ENCODE measurements around the gene CDH23. TPM values are rescaled to one million over a fixed set of nuclear protein-coding genes. Genes with fewer than 3 reads are reported as not detected.

The CDH23 gene
- total RNA-seq, 2 donors from 2014 or later: 1.4 to 1.6 TPM

DNA sequence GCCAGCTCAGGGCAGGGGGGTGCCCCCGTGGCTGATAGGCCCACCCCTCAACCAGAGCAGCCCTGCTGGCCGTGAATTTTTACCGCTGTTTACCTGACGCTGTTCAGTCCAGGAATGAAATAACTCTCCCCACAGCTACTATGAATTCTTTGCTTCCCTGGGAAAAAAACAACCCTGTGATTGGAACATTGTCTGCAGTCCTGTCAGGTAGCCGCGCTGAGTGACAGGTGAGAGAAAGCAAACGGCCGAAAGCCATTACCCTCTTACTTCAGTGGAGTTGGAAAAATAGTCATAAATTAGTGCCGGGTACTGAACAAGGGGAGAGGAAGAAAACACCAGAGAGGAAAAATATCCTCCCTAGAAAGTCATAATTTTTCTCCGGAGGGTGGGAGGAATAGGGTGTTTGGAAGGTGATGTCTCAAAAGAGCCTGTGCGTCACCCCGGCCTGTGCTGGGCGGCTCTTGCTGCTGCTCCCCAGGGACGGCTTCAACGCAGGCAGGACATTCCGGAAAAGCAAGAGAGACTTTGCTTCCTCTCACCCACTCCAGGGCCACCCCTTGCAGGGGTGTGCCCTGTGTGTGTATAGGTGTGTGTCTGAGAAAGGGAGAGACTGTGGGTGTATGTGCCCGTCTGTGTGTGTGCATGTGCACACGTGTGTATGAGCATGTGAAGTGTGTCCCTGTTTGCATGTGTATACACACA, 69.0 kb downstream of the CDH23 start:
- Histone ChIP-seq H3K4me3 (no peak overlapping the region), H3K9me3 (no peaks in the 10 kb centered on the region), H3K4me1 (no peaks in the 10 kb centered on the region), H3K27ac (no peak overlapping the region), H3K36me3 (no peaks in the 10 kb centered on the region), H3K9ac (ENCODE audit: low read depth in 2 of 2, low read length in 2 of 2) (no peak overlapping the region), H3K27me3 (no peaks in the 10 kb centered on the region)
- DNase-seq: no peak
- TF ChIP-seq, protein P1, sequence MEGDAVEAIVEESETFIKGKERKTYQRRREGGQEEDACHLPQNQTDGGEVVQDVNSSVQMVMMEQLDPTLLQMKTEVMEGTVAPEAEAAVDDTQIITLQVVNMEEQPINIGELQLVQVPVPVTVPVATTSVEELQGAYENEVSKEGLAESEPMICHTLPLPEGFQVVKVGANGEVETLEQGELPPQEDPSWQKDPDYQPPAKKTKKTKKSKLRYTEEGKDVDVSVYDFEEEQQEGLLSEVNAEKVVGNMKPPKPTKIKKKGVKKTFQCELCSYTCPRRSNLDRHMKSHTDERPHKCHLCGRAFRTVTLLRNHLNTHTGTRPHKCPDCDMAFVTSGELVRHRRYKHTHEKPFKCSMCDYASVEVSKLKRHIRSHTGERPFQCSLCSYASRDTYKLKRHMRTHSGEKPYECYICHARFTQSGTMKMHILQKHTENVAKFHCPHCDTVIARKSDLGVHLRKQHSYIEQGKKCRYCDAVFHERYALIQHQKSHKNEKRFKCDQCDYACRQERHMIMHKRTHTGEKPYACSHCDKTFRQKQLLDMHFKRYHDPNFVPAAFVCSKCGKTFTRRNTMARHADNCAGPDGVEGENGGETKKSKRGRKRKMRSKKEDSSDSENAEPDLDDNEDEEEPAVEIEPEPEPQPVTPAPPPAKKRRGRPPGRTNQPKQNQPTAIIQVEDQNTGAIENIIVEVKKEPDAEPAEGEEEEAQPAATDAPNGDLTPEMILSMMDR (IDR thresholded peaks at IDR 0.05): no peak
- intact Hi-C loops (cut with DNase I): no loop called here

DNA sequence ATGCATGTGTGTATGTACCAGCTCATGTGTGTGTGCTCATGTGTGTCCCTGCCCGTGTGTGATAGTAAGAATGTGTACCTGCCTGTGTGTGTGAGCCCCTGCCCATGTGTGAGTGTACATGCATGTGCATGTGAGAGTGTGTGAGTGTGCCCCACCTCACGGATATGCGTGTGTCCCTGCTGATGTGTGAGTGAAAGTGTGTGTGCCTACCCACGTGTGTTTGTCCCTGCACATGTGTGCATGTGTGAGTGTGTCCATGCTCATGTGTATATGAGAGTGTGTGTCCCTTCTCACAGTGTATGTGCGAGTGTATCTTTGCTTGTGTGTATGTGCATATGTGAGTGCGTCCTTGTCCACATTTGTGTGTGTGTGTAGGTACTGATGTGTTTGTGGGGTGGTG, 69.6 kb downstream of the CDH23 start:
- no peaks in the 10 kb centered on the region for H3K9me3 ChIP-seq
- intact Hi-C loops (cut with DNase I): no loop called here
- no peak for DNase-seq

DNA sequence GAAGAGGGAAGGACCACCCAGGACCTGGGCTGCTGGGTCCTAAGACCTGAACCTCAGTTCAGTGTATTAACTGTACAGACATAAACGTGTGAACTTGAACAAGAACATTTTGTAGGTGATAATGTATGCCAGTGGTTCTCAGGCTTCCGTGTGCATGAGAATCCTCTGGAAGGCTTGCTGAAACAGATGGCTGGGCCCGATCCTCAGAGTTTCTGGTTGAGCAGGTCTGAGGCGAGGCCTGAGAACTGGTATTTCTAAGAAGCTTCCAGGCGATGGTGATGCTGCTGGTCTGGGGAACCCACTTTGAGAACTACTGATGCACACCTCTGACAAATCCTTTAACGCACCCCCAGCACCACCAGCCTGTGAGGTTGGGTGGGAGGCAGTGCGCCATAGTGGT, 70.4 kb downstream of the CDH23 start:
- H3K36me3 ChIP-seq: no peaks in the 10 kb centered on the region
- H3K9ac ChIP-seq (ENCODE audit: low read depth in 2 of 2, low read length in 2 of 2): no peak overlapping the region
- no peaks in the 10 kb centered on the region for H3K4me1 ChIP-seq
- no peak for DNase-seq
- TF ChIP-seq, protein P1 (IDR thresholded peaks at IDR 0.05): no peak
- H3K27me3 ChIP-seq: no peaks in the 10 kb centered on the region
- no peaks in the 10 kb centered on the region for H3K9me3 ChIP-seq
- intact Hi-C loops (cut with DNase I): no loop called here
- no peak overlapping the region for H3K4me3 ChIP-seq
- no peak overlapping the region for H3K27ac ChIP-seq

More for the DNA sequence above, 69.6 kb downstream of the CDH23 start:
- no peak overlapping the region for H3K9ac ChIP-seq (ENCODE audit: low read depth in 2 of 2, low read length in 2 of 2)
- no peak overlapping the region for H3K4me3 ChIP-seq
- no peaks in the 10 kb centered on the region for H3K4me1 ChIP-seq
- no peaks in the 10 kb centered on the region for H3K36me3 ChIP-seq
- H3K27ac ChIP-seq: no peak overlapping the region
- no peaks in the 10 kb centered on the region for H3K27me3 ChIP-seq
- TF ChIP-seq, protein P1 (IDR thresholded peaks at IDR 0.05): no peak

DNA sequence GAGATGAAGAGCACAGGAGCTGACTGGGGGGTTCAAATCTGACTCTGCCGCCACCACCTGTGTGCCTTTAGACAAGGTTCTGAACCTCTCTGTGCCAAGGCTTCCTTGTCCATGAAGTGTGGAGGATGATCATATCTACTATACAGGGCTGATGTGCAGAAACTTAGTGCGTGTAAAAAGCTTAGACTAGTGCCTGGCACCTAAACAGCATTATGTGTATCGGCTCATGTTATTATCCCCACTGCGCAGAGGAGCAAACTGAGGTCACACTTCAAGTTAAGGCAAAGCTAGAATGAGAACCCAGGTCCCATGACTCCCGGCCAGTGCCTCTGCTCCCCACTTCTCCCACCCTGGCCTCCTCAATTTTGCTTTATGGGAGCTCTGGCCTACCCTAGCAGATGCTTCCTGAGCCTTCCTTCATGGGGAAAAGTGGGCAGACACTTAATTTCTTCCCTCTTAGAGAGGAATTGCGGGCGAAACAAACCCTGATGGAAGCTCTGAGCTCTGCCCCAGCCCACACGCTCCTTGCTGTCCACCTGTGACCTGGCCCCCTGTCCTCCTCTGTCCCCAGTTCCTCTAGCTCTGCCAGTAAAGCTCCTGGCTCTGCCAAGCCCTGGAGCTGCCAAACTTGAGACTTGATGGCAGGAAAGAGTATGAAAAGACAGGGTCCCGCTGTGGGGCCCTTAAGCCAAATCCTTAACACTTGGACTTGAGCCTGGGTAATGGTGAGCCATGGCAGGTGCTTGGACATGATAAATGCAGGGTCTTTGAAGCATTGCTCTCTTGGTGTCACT, 71.0 kb downstream of the CDH23 start:
- TF ChIP-seq, protein P1 (IDR thresholded peaks at IDR 0.05): no peak
- Histone ChIP-seq H3K27me3 (no peaks in the 10 kb centered on the region), H3K9me3 (no peaks in the 10 kb centered on the region), H3K36me3 (no peaks in the 10 kb centered on the region), H3K4me1 (no peaks in the 10 kb centered on the region), H3K27ac (no peak overlapping the region), H3K9ac (ENCODE audit: low read depth in 2 of 2, low read length in 2 of 2) (no peak overlapping the region), H3K4me3 (no peak overlapping the region)
- DNase-seq: no peak
- intact Hi-C loops (cut with DNase I): no loop called here

DNA sequence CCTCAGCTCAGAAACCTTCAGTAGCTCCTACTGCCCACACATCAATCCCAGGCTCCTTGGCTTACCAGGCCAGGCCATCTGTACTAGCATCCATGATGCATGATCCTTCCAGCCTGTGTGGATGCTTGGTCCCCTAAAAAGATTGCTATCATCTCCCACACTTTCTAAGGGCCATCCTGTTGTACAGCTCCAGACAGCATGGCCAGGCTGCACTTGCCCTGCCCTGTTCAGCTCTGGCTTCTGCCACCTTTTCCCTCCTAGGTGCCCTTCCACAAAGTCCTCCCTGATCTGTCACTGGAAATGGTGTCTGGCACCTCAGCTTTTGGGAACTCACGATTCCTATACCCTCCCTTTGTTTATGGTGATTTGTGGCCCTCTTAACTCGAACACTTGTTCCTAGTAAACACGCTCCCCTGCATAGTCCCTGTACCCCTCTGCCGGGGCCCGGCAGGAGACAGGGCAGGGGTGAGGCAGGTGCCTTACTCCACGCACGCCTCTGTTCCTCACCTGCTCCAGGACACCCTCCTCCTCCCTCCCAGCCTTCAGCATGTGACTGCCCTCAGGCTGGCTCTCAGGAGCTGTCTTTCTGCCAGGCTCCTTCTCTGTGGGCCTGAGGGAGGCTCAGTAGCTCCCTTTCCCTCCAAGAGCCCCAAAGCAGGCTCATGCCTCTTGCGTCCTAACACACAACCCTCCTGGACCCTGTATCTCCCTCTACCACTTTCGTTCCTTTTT, 71.8 kb downstream of the CDH23 start:
- TF ChIP-seq, protein P1 (IDR thresholded peaks at IDR 0.05): no peak
- intact Hi-C loops (cut with DNase I): no loop called here
- Histone ChIP-seq H3K27ac (no peak overlapping the region), H3K4me3 (no peak overlapping the region), H3K27me3 (no peaks in the 10 kb centered on the region), H3K4me1 (no peaks in the 10 kb centered on the region), H3K9ac (ENCODE audit: low read depth in 2 of 2, low read length in 2 of 2) (no peak overlapping the region), H3K36me3 (no peaks in the 10 kb centered on the region), H3K9me3 (no peaks in the 10 kb centered on the region)
- DNase-seq: no peak

All from colonic mucosa (tissue), 4 donors.